SK-N-SH (cell line): ENCODE measurements around the gene AP3D1.

Experiments used
- FOXJ3 ChIP-seq: sonication (generic); formaldehyde crosslinking; IDR thresholded peaks from 2 replicates; pipeline ENCODE4 v1.5.1; 2020; ENCODE audit warnings: mild to moderate bottlenecking, missing genetic modification reagents
- GATA2 ChIP-seq: sonication (generic); formaldehyde crosslinking; IDR thresholded peaks from 2 replicates; pipeline ENCODE4 v1.5.0; 2020; ENCODE audit warnings: mild to moderate bottlenecking, missing genetic modification reagents
- POLR2AphosphoS5 ChIP-seq: IDR thresholded peaks from 2 replicates; pipeline ENCODE4 v1.6.1; 2012; ENCODE audit warnings: low read depth, low read length
- RAD21 ChIP-seq: IDR thresholded peaks from 2 replicates; pipeline ENCODE4 v1.6.1; 2012; ENCODE audit warnings: mild to moderate bottlenecking, low read length
- SMC3 ChIP-seq: IDR thresholded peaks from 2 replicates; pipeline ENCODE4 v1.6.1; 2012; ENCODE audit warnings: low read depth, low read length, improper control_type of control experiment
- TF ChIP-seq, protein P1 (sequence below): fragments of 200-600 bp; sonication (generic); IDR thresholded peaks from 2 replicates; pipeline ENCODE4 v1.6.1; 2017; ENCODE audit warnings: antibody characterized with exemption, mild to moderate bottlenecking, moderate library complexity

DNA sequence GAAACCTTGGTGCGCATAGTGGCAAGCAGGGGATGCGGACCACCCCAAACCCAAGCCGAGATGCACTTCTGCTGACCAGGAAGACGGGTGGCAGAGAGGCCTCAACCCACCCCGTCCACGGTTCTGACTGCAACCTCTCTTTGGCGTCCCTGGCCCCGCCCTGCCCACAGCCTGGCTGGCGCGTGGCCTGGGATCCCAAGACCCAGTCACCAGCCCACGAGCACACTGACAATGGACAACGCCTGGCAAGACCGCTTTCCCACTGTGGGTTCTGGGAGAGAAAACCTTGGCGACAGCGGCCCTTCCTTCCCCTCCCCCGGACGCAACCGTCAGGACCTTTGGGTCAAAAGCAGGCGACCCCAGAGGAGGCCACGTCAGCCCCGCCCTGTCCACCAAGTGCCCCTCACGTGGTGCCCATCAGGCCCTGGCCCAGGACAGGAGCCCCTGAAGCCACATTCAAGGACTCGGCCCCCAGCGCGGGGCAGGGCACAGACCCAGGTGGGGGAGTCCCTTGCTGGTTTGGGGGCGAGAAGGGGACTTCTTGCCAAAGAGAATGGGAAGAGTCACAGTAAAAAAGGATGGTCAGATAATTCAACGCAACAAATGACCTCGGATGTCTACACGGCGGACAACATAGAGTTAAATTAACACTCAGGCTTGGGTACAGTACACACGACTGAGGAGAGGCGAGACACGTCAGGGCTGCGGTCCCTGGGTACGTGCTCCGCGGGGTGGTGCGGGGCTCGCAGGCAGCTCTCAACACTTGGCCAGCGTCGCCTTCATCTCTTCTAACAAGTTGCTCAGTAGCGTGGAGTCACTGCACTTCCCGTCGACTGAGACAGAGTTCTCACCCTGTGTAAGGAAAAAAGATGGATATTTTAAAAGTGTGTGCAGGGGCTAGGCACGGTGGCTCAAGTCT lies 49.7 kb downstream of the AP3D1 start:
- TF ChIP-seq POLR2AphosphoS5 (no peak), FOXJ3 (CRISPR knock-in tag) (no peak), RAD21 (no peak), GATA2 (no peak), SMC3 (no peak)
- TF ChIP-seq, protein P1, sequence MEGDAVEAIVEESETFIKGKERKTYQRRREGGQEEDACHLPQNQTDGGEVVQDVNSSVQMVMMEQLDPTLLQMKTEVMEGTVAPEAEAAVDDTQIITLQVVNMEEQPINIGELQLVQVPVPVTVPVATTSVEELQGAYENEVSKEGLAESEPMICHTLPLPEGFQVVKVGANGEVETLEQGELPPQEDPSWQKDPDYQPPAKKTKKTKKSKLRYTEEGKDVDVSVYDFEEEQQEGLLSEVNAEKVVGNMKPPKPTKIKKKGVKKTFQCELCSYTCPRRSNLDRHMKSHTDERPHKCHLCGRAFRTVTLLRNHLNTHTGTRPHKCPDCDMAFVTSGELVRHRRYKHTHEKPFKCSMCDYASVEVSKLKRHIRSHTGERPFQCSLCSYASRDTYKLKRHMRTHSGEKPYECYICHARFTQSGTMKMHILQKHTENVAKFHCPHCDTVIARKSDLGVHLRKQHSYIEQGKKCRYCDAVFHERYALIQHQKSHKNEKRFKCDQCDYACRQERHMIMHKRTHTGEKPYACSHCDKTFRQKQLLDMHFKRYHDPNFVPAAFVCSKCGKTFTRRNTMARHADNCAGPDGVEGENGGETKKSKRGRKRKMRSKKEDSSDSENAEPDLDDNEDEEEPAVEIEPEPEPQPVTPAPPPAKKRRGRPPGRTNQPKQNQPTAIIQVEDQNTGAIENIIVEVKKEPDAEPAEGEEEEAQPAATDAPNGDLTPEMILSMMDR, result no peak
